IMR-90 (cell line): Measurements from ENCODE around the gene LDB1. TPM values are rescaled to one million over a fixed set of nuclear protein-coding genes. Genes with fewer than 3 reads are reported as not detected.

Source experiments
- ATAC-seq: fragments of 200-7000 bp; cut with Tn5 transposase; 2 replicates; pipeline ENCODE4 v1.9.1; 2020; ENCODE audit warnings: low read depth, mild to moderate bottlenecking, moderate library complexity
- BruUV-seq: library from RNA; stranded (reverse); fragments of 400-500 nt; replicated peaks from 2 replicates; lab custom pipeline; 2021; lab: Mats Ljungman, UMichigan
- CTCF ChIA-PET: fragments of 300-600 bp; formaldehyde crosslinking; extraction: SDS; loops from one replicate; lab custom pipeline; 2021; ENCODE audit warnings: antibody characterized with exemption; lab: Yijun Ruan, JAX
- POLR2A ChIA-PET: fragments of 300-600 bp; sonication (Branson Sonifier 250); formaldehyde crosslinking; loops from one replicate; lab custom pipeline; 2022; ENCODE audit warnings: antibody characterized with exemption; ENCODE audit not compliant: unreplicated experiment; lab: Charles Lee
- DNase-seq: peaks from one replicate; pipeline ENCODE4 v3.0.0; 2013
- H2AFZ ChIP-seq: replicated peaks from 2 replicates; pipeline ENCODE3; 2013; ENCODE audit warnings: low read length, mild to moderate bottlenecking; ENCODE audit not compliant: poor library complexity
- H2AK5ac ChIP-seq: 2 replicates; pipeline ENCODE4 v1.6.1; 2013; ENCODE audit warnings: low read depth, low read length, inconsistent platforms
- H2AK9ac ChIP-seq: replicated peaks from 2 replicates; pipeline ENCODE3; 2013; ENCODE audit warnings: mild to moderate bottlenecking, low read depth, low read length, moderate library complexity; ENCODE audit not compliant: poor library complexity
- H2BK120ac ChIP-seq: 2 replicates; pipeline ENCODE4 v1.6.1; 2013; ENCODE audit warnings: low read depth, low read length, inconsistent platforms
- H2BK15ac ChIP-seq: 3 replicates; pipeline ENCODE4 v1.6.1; 2013; ENCODE audit warnings: low read depth, low read length, inconsistent platforms
- H2BK20ac ChIP-seq: 2 replicates; pipeline ENCODE4 v1.6.1; 2013; ENCODE audit warnings: low read depth, mild to moderate bottlenecking, inconsistent platforms, low read length, moderate library complexity
- H2BK5ac ChIP-seq: 2 replicates; pipeline ENCODE4 v1.6.1; 2013; ENCODE audit warnings: mild to moderate bottlenecking, low read depth, low read length, inconsistent platforms; ENCODE audit not compliant: poor library complexity, severe bottlenecking
- H3K14ac ChIP-seq: replicated peaks from 2 replicates; pipeline ENCODE4 v1.6.1; 2013; ENCODE audit warnings: low read depth, low read length, inconsistent platforms
- H3K18ac ChIP-seq: 2 replicates; pipeline ENCODE4 v1.6.1; 2013; ENCODE audit warnings: low read depth, low read length, control low read depth
- H3K23ac ChIP-seq: 2 replicates; pipeline ENCODE4 v1.6.1; 2013; ENCODE audit warnings: low read depth, low read length, inconsistent platforms
- H3K27ac ChIP-seq: 2 replicates; pipeline ENCODE4 v1.5.1; 2013; ENCODE audit warnings: mild to moderate bottlenecking, control low read depth, low read length; ENCODE audit not compliant: insufficient read depth
- H3K27me3 ChIP-seq: 2 replicates; pipeline ENCODE4 v1.6.1; 2013; ENCODE audit warnings: low read length; ENCODE audit not compliant: control insufficient read depth, insufficient read depth
- H3K36me3 ChIP-seq: 2 replicates; pipeline ENCODE4 v1.6.1; 2013; ENCODE audit warnings: low read length, mixed read lengths; ENCODE audit not compliant: control insufficient read depth, insufficient read depth
- H3K4ac ChIP-seq: 2 replicates; pipeline ENCODE4 v1.6.1; 2013; ENCODE audit warnings: low read depth, low read length, inconsistent platforms
- H3K4me1 ChIP-seq: 2 replicates; pipeline ENCODE4 v1.6.1; 2013; ENCODE audit warnings: low read length, mixed read lengths; ENCODE audit not compliant: control insufficient read depth, insufficient read depth
- H3K4me2 ChIP-seq: 2 replicates; pipeline ENCODE4 v1.6.1; 2013; ENCODE audit warnings: low read depth, mild to moderate bottlenecking, control low read depth, low read length, moderate library complexity
- H3K4me3 ChIP-seq: 2 replicates; pipeline ENCODE4 v1.5.1; 2013; ENCODE audit warnings: low read depth, mild to moderate bottlenecking, control low read depth, low read length, moderate library complexity; ENCODE audit not compliant: insufficient read depth
- H3K56ac ChIP-seq: 2 replicates; pipeline ENCODE4 v1.6.1; 2013; ENCODE audit warnings: low read length, inconsistent platforms; ENCODE audit not compliant: insufficient read depth; ENCODE audit errors: extremely low read depth
- H3K79me1 ChIP-seq, 2 experiments: 2 replicates each; pipeline ENCODE4 v1.6.1; 2013; ENCODE audit warnings: low read length in 2 of 2, inconsistent platforms in 1 of 2, low read depth in 1 of 2
- H3K9ac ChIP-seq: 2 replicates; pipeline ENCODE4 v1.6.1; 2013; ENCODE audit warnings: low read depth, low read length, control low read depth
- H3K9me1 ChIP-seq: 2 replicates; pipeline ENCODE4 v1.6.1; 2013; ENCODE audit warnings: low read length, inconsistent platforms; ENCODE audit not compliant: insufficient read depth
- H3K9me3 ChIP-seq: 2 replicates; pipeline ENCODE4 v1.6.1; 2013; ENCODE audit warnings: low read length; ENCODE audit not compliant: control insufficient read depth, insufficient read depth
- H4K20me1 ChIP-seq: 2 replicates; pipeline ENCODE4 v1.6.1; 2013; ENCODE audit warnings: low read length, inconsistent platforms; ENCODE audit not compliant: insufficient read depth
- H4K5ac ChIP-seq: 2 replicates; pipeline ENCODE4 v1.6.1; 2013; ENCODE audit warnings: mild to moderate bottlenecking, low read depth, low read length, control low read depth
- H4K8ac ChIP-seq, 2 experiments: 2 replicates each; pipeline ENCODE4 v1.6.1; 2013; ENCODE audit warnings: low read depth in 2 of 2, low read length in 2 of 2, control low read depth in 1 of 2, inconsistent platforms in 1 of 2
- H4K91ac ChIP-seq: 2 replicates; pipeline ENCODE4 v1.6.1; 2013; ENCODE audit warnings: low read depth, low read length, inconsistent platforms; ENCODE audit not compliant: insufficient read depth
- MAFK ChIP-seq: IDR thresholded peaks from 2 replicates; pipeline ENCODE4 v1.6.1; 2012; ENCODE audit warnings: low read depth, low read length, improper control_type of control experiment
- SMC3 ChIP-seq: fragments of 150-350 bp; IDR thresholded peaks from 2 replicates; pipeline ENCODE4 v1.6.1; 2016; ENCODE audit warnings: low read depth, mild to moderate bottlenecking, antibody characterized with exemption, low read length, moderate library complexity
- WGBS, 2 experiments: methylation state at CpG; one replicate each; pipeline versions ENCODE4 v1.1.5 to v1.1.7; 2013; ENCODE audit warnings: missing lambda C conversion rate in 2 of 2; ENCODE audit not compliant: insufficient read length in 1 of 2; ENCODE audit errors: extremely low coverage in 2 of 2; 5-methylcytosine and 5-hydroxymethylcytosine counted together
- dilution Hi-C: fragments of 300-500 bp; cut with HindIII; formaldehyde crosslinking; loops from one replicate; pipeline ENCODE4 v1.14.3; 2018; ENCODE audit warnings: low sequenced_read_pairs; ENCODE audit not compliant: unreplicated experiment
- in situ Hi-C: fragments of 300-500 bp; cut with MboI; formaldehyde crosslinking; loops from 3 replicates; pipeline ENCODE4 v1.14.3; 2019; ENCODE audit warnings: low sequenced_read_pairs, inconsistent platforms, mixed read lengths
- intact Hi-C: fragments of 100-400 bp; cut with micrococcal nuclease; formaldehyde crosslinking; loops from 2 replicates; pipeline ENCODE4 v1.10.0; 2022
- polyA plus RNA-seq, 3 experiments: library from polyadenylated mRNA; depleted of rRNA; stranded (reverse); fragments of >200 nt; gene quantifications; 2 replicates each; pipeline ENCODE4 v1.2.3, GENCODE V29; 2012; ENCODE audit warnings: low replicate concordance in 1 of 3
- total RNA-seq: library from RNA; depleted of rRNA; stranded (reverse); fragments of >200 nt; gene quantifications from 2 replicates; pipeline ENCODE4 v1.2.3, GENCODE V29; 2012

The LDB1 gene
- total and polyA plus RNA-seq, 2 of the 4 experiments (the other 2 are of a cell fraction) = 47.9 to 92.4 TPM

DNA sequence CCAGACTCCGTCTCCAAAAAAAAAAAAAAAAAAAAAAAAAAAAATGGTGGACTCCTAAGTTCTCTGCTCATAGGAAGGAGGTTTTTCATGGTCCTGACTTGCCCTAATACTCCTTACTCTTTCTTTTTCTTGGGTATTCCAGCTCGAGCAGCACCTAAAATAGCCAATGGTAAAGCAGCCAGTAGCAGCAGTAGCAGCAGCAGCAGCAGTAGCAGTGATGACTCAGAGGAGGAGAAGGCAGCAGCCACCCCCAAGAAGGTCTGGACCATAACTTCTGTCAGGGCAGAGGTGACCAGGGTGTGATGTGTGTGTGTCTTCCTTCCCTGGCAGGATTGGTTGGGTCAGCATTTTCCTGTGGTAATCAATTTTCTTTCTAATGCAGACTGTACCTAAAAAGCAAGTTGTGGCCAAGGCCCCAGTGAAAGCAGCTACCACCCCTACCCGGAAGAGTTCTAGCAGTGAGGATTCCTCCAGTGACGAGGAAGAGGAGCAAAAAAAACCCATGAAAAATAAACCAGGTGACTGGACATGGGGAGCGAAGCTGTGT lies 39.0 kb upstream of the LDB1 start:
- H3K9me1 ChIP-seq = no peaks in the 10 kb centered on the region
- H3K18ac ChIP-seq = no peak overlapping the region
- no peak overlapping the region for H3K4ac ChIP-seq
- no peak overlapping the region for H2BK15ac ChIP-seq
- H4K20me1 ChIP-seq = peaks cover 30% of the 10 kb centered on the region
- ChIA-PET POLR2A (no interaction called here), CTCF (interaction anchor here (1.0 to 1.8 kb wide), 2 partner anchors 10 to 27 kb away, joined by 3 to 8 read pairs; no protein-coding TSS in a partner anchor)
- DNase-seq (peak; percentile 66), ATAC-seq (peak; percentile 88)
- WGBS, 2 experiments = 100% methylated on average over 1 of the region's 5 CpGs; no CpG with 5 or more reads in 1 of the 2 experiments
- H2BK5ac ChIP-seq = no peak overlapping the region
- TF ChIP-seq SMC3 (no peak), MAFK (peak; percentile 58)
- H3K79me1 ChIP-seq = peaks cover 19 to 35% of the 10 kb centered on the region in 2 experiments
- H3K27ac ChIP-seq = no peak overlapping the region
- H4K8ac ChIP-seq = no peak overlapping the region
- no TSS peak for BruUV-seq
- H2AK9ac ChIP-seq = no peak overlapping the region
- no peaks in the 10 kb centered on the region for H3K27me3 ChIP-seq
- no peak overlapping the region for H2AK5ac ChIP-seq
- intact Hi-C loops (no loop called here), dilution Hi-C loops (no loop called here), in situ Hi-C loops (no loop called here)
- no peak overlapping the region for H2BK120ac ChIP-seq
- H3K9me3 ChIP-seq = no peaks in the 10 kb centered on the region
- no peak overlapping the region for H3K4me3 ChIP-seq
- H3K4me2 ChIP-seq = no peak overlapping the region
- H4K91ac ChIP-seq = no peak overlapping the region
- H3K36me3 ChIP-seq = peaks cover 59% of the 10 kb centered on the region
- no peak overlapping the region for H4K5ac ChIP-seq
- no peak overlapping the region for H3K23ac ChIP-seq
- H3K4me1 ChIP-seq = no peaks in the 10 kb centered on the region; the same call in 1 of the 2 replicates
- H2AFZ ChIP-seq = no peak overlapping the region
- no peak overlapping the region for H2BK20ac ChIP-seq
- H3K14ac ChIP-seq = no peak overlapping the region
- no peak overlapping the region for H3K9ac ChIP-seq
- no peak overlapping the region for H3K56ac ChIP-seq
